Stimulated activated CD4-positive, alpha-beta T cell treated with anti-CD3 and anti-CD28 coated beads, TNF-alpha, amount 100 ng/mL, for 24 hours (primary cell): ENCODE data around the gene ZFAND4.
"Not testable (repeated sequence)": the region's sequence is repeated elsewhere in the genome, so short reads cannot be mapped to it uniquely, and the experiment has no call there.

Experiments used
- DNase-seq, 3 experiments: peaks; one replicate each; pipeline ENCODE4 v3.0.0-alpha.2; 2020; ENCODE audit warnings: low read depth in 3 of 3

Gene ZFAND4

GRCh38 chr10:45672181-45673073 is at the start of gene ZFAND4:
Gene ZFAND4, minus strand, starts transcription at chr10:45672772. Its CDS starts 9,047 bp downstream, at chr10:45663725.
- peak; percentile 80 to 95 (median 84) for DNase-seq

GRCh38 chr10:45721503-45721902 is 48.9 kb upstream of the ZFAND4 start:
- DNase-seq: not testable (repeated sequence)

DNA sequence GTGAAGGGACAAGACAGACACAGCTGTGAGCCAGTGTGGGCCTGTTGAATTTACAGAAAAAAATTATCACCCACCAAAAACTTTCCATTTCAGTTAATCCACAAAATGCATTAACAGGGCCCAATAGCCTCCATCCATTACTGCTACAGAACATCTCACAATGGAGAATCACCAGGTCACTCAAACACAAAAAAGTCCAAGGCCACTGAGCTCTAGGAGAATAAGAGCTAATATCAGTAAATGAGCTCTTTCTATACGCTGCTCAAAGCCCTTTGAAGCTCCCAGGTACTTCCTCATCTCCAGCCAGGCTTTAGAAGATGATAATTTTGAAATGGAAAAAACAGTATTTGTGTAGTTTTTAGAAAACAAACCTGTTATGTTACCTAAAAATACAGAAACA is 45.1 kb upstream of the ZFAND4 start:
- DNase-seq: not testable (repeated sequence)

GRCh38 chr10:45717053-45717452 is 44.5 kb upstream of the ZFAND4 start:
- DNase-seq: not testable (repeated sequence)

GRCh38 chr10:45711223-45711622 is 38.7 kb upstream of the ZFAND4 start:
- DNase-seq: not testable (repeated sequence)

- not testable (repeated sequence) for DNase-seq
Observed at GRCh38 chr10:45710200-45710796, 37.7 kb upstream of the ZFAND4 start.

GRCh38 chr10:45678467-45678866 is 5.9 kb upstream of the ZFAND4 start:
- DNase-seq: not testable (repeated sequence)

DNA sequence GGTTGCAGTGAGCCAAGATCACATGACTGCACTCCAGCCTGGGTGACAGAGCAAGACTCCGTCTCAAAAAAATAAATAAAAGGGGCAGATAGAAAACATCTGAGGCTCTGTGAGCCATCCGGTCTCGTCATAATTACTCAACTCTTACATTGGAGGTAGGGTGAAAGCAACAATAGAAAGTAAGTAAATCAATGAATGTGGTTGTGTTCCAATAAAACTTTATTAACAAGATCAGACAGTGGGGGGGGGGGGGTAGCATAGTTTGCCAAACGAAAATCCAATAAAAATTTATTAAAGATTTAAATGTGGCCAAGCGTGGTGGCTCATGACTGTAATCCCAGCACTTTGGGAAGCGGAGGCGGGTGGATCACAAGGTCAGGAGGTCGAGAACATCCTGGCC is 2.8 kb upstream of the ZFAND4 start:
- DNase-seq: no peak

GRCh38 chr10:45673074-45673648 is 589 bp upstream of the ZFAND4 start:
- peak in 1 of 3 experiments; percentile 1 for DNase-seq

DNA sequence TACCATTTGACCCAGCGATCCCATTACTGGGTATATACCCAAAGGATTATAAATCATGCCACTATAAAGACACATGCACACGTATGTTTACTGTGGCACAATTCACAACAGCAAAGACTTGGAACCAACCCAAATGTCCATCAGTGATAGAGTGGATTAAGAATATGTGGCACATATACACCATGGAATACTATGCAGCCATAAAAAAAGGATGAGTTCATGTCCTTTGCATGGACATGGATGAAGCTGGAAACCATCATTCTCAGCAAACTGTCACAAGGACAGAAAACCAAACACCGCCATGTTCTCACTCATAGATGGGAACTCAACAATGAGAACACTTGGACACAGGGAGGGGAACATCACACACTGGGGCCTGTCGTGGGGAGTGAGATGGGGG is 1.3 kb downstream of the ZFAND4 start:
- DNase-seq: not testable (repeated sequence)

DNA sequence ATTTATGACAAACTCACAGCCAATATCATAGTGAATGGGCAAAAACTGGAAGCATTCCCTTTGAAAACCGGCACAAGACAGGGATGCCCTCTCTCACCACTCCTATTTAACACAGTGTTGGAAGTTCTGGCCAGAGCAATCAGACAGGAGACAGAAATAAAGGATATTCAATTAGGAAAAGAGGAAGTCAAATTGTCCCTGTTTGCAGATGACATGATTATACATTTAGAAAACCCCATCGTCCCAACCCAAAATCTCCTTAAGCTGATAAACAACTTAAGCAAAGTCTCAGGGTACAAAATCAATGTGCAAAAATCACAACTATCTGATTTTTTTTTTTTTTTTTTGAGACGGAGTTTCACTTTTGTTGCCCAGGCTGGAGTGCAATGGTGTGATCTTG is 2.7 kb downstream of the ZFAND4 start:
- not testable (repeated sequence) for DNase-seq

DNA sequence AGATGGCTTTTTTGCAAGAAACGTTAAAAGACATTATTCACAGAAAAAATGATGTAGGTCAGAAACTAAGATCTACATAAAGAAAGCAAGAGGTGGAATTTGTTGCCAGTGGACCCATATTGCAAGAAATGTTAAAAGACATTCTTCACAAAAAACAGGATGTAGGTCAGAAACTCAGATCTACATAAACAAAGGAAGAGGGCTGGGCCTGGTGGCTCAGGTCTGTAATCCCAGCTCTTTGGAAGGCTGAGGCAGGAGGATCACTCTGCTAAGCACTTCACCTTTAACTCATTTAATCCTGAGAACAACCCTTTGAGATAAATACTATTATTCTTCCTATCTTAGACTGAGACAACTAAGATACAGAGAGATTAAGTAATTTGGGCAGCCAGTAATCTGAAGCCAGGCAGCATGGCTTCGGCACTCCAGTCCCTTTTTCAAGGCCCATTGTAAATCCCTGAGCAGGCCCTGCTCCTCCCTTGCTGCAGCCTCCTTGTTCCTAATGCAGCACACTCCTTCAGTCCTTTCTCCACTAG is 11.6 kb downstream of the ZFAND4 start:
- DNase-seq: no peak

- DNase-seq: no peak
Observed at GRCh38 chr10:45657033-45657926, 15.3 kb downstream of the ZFAND4 start.

GRCh38 chr10:45655219-45655618 is 17.4 kb downstream of the ZFAND4 start:
- no peak for DNase-seq

GRCh38 chr10:45654753-45655141 is 17.8 kb downstream of the ZFAND4 start:
- not testable (repeated sequence) for DNase-seq

GRCh38 chr10:45653454-45653853 is 19.1 kb downstream of the ZFAND4 start:
- DNase-seq: no peak

- no peak for DNase-seq
Observed at GRCh38 chr10:45652511-45652910, 20.1 kb downstream of the ZFAND4 start.

- DNase-seq: no peak
Observed at GRCh38 chr10:45649296-45649695, 23.3 kb downstream of the ZFAND4 start.

DNA sequence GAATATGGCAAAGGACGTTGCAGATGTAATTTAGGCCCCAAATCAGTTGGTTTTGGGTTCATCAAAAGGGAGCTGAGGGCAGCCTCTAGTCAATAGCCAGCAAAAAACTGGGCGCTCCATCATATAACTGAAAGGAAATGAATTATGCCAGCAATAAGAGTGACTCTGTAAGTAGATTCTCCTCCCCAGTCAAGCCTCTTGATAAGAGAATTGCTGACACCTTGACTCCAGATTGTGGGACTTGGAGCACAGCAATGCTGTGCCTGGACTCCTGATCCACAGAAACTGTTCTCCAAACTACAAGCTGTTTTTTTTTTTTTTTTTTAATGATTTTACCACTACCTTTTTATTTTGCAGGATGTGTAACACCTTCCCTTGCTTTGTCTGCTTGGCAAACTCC is 25.5 kb downstream of the ZFAND4 start:
- no peak for DNase-seq

GRCh38 chr10:45646384-45647050 is 26.1 kb downstream of the ZFAND4 start:
- DNase-seq: no peak

DNA sequence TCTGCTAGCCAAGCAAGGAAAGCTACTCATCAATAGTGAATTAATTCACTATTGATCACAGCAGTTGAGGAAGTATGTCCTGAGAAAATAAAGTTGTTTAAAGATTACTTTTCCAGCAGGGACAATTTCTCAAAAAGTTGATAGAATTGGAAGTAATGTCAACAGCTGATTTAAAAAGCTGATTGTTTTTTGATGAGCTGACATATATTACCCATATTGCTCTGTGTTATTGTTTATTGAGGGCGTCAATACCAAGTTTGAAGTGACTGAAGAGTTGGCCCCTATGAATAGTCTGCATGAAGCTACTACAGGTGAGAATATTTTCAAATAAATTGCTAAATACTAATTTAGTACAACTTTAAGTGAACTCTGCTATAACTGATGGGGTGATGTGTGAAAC is 28.0 kb downstream of the ZFAND4 start:
- DNase-seq: no peak
